ENCODE measurements around the gene ARSG. TPM values are rescaled to one million over a fixed set of nuclear protein-coding genes. Genes with fewer than 3 reads are reported as not detected.

ARSG gene
- total RNA-seq, 1 experiment from 2014 or later = 2.1 TPM

DNA sequence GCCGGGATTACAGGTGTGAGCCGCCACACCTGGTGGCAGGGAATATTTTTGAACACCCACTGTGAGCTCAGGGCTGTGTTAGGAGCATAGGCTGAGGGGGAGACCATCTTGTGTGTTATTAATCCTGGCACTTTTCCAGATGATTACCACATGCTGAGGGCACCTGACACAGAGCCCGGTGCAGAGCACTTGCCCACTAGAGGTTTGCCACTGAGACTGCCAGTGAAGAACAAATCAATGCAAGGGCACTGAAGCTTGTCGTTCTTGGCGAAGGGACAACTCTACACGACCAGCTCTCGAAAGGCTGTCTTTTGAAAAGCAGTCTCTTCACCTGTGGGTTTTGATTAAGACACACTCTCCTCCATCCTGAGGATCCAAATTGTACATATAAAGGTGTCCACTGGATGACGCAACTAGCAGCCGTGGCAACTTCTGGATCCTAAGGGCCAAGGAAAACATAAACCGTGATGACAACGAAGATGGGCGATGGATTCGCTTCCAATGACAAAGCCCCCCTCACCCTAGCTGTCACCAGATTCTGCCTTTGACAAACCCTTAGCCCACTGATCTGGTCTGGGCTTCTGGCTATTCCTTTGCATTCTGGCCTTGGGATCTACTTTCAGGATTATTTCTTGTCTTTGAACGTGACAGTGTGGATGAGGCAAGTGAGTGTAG, 137.3 kb downstream of the ARSG start:
- DNase-seq (ENCODE audit: low spot score) = no peak

DNA sequence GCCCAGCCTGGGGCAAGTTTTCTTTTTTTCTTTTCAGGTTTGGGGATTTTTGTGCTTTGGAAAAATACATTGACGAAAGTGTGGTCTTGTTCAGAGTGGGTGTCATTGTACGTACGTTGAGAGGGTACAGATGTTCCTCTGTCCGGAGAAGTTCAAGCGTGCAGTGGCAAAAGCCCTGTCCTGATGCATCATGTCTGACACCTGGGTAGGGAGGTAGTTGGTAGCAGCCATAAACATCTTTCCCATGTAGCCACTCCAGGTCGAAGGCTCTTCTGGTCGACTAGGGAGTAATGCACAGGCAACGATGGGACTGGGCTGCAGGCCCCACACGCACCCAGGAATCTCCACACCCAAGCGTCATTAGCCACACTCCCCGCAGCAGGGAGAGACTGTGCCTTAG, 138.6 kb downstream of the ARSG start:
- DNase-seq (ENCODE audit: low spot score) = no peak

DNA sequence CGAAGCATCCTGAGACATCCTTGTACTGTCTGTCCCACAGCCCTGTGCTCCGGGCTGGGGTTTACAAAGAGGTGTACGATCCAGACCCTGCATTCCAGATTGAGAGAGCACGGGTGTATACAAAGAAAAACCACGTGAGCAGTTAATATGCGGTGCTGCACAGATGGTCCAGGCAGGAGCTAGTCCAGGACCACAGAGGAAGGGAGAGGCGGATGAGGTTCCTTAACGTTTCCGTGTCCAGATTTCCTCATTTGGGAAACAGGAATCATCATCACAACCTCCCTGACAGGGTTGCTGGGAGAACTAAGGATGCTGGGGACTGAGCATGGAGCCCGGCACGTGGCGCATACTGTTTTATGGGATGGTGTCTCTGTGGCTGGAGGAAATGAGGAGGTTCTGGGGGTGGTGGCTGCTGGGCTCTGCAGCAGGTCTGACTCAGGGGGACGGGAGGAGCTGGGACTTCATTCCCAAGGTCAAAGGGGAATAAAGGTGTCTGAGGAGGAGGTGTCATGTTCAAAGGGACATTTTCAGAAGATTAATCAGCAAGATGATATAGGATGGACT, 139.8 kb downstream of the ARSG start:
- DNase-seq (ENCODE audit: low spot score) = no peak

DNA sequence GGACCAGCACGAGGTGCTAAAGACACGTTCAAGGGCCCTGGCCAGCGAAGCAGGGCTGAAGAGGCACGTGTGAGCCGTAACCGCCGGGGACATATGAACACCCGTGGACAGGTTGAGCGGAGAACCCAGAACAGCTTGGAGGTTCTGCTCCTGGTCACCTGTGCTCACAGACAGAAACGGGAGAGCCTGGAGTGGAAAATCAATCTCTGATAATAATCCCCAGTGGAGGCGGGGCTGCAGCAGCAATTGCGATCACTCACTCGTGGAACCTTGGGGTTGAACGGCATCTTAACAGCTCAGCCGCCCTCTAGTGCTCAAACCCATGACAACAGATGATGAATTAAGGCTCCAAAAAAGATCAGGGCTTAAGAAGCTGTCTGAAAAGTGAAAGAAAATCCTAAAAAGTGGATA, 140.4 kb downstream of the ARSG start:
- DNase-seq (ENCODE audit: low spot score) = peak; percentile 48

DNA sequence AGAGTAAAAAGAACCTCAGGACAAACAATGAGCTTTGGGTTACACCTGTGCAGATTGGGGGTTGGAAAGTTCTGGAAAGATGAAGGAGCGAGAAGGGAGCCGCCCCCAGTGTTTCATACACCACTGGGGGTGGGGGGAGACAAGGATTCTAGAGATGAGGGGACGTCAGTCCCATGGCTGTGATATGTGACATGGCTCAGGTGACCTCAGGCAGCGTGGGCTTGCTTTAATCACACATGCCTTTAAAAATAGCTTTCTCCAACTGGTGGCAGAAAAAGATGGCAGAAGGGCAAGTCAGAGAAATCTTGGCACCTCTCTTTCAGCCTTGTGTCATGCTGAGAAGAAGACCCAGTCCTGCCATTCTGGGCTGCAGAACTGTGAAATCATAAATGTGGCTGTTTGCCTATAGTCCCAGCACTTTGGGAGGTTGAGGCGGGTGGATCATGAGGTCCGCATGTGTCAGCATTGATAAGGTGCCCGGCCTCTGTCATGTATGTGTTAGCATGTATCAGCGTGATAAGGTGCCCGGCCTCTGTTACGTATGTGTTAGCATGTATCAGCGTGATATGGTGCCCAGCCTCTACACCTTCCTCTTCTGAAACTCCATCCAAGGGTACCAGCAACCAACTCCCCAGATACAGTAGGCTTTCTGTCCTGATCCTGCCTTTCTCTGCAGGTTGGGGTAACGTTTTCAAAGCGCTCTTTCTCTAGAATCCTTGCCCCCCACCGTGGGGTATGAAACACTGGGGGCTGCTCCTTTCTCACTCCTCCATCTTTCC, 141.0 kb downstream of the ARSG start:
- DNase-seq (ENCODE audit: low spot score) = no peak

DNA sequence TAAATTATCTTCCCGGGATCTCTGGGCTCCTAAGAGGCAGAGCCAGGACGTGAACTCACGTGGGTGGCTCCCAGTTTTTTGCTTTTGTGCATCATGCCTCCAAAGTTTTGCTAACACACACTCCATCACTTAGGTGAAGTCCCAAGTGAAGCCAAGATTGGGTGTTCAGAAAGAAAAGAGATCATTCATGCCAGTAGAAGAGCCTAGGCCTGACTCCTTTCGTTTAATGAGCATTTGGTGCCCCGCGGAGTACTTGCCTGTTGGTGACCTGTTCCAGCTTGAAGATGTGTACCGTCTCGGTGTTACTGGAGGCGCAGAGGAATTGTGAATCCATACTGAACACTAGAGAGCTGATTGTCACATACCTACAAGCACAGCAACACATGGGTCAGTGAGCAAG, 141.9 kb downstream of the ARSG start:
- DNase-seq (ENCODE audit: low spot score) = no peak

DNA sequence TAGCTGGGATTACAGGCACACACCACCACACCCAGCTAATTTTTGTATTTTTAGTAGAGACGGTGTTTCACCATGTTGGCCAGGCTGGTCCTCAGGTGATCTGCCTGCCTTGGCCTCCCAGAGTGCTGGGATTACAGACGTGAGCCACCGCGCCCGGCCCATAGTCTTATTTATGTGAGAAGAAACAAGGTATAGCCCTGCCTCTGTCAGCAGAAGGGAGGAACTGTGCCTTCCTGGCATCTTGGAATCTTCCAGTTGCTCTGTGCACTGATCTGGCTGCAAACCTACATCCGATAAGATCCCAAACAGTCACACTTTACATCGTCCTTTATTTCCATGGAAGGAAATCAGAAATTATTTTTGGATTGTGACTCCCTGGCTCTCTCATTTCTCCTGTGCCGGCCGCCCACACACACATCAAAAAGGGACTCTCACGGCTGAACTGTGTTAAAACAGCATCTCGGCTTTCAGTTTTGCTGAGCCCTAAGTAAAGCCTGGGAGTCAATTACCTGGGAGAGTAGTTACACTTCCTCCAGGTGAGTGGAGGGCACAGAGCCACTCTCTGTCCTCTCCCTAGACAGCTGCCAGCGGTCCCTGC, 142.7 kb downstream of the ARSG start:
- no peak for DNase-seq (ENCODE audit: low spot score)

DNA sequence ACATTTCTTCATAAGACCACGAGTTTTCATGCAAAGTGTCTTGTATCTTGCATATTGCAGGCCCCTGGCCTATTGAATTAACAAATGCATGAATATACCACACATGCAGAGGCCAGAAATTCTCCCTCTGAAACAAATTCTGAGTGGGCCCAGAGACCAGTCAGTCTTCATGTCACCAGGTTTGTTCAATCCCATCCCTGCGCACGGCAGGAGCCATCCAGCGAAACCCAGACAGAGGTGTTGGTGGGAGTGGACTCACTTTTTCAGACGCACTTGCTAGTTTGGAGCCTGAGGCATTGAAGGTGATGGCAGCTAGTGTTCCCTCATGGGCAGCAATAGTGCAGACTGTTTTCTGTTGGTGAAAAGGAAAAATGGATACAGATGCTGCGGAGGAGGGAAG, 144.1 kb downstream of the ARSG start:
- no peak for DNase-seq (ENCODE audit: low spot score)

DNA sequence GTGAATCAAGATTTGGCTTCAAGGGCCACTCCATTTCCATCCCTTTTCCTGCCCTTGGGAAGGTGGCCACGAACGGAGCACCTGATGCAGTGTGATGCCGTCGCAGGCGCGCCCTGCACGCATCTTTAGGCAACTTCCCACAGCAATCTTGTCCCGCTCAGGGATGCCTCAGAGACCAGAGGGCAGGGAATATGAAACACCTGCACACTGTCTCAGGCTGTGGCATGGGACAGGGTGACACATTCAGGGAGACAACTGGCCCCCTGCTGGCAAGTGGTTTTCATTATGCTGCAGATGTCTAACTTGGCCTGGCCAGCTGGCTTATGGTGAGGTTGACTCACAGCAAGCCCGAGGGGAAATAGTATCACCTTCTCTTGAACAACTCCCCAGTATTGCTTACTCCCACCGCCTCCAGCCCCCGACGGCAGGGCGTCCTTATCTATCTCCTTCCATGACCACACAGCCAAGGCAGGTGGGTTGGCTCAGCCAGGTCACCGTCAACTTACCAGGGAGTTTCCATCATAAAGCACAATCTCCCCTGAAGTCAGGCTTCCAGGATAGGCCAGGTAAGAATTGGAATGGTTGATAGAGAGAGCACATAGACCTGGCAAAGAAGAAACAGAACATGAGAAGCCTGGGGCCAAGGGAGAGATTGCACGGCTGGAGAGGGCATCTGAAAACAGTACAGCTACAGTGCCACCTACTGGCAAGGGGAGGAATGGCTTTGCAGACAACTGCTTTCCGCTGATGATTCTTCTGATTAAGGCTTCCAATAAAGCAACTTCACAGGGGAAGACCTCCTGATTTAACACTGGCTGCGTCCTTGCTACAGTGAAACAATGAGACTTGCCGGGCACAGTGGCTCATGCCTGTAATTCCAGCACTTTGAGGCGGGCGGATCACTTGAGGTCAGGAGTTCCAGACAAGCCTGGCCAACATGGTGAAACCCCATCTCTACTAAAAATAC, 144.9 kb downstream of the ARSG start:
- peak; percentile 90 for DNase-seq (ENCODE audit: low spot score)

DNA sequence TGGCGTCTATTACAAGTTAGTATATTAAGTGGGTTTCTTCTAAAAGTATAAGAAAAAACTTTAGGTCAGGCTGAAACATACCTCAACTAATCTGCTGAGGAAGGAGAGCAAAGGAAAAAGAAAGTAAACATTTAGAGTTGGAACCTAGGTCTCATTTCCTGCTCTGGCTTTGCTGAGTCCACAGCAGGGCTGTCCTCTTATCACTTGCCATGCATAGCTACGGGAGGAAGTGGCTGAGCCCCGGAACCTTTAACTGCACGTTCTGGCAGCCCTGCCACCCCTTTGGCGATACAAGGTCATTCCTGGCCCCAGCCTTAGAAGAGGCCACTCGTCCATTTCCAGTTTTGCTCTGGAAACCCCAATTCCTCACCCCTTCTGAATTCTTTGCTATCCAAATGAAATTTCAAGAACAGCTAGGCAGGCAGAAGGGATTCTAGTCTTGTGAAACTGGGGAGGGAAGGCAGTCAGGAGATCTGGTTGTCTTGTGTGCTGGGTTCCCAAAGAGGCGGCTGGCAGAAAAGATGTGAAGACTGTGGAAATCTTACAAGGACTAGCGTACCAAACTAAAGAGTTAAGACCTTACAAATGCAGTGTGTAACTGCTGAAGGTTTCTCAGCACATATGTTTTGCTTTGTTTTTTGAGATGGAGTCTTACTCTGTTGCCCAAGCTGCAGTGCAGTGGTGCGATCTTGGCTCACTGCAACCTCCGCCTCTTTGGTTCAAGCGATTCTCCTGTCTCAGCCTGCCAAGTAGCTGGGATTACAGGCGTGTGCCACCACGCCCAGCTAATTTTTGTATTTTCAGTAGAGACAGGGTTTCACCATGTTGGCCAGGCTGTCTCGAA, 146.9 kb downstream of the ARSG start:
- DNase-seq (ENCODE audit: low spot score) = peak; percentile 63

DNA sequence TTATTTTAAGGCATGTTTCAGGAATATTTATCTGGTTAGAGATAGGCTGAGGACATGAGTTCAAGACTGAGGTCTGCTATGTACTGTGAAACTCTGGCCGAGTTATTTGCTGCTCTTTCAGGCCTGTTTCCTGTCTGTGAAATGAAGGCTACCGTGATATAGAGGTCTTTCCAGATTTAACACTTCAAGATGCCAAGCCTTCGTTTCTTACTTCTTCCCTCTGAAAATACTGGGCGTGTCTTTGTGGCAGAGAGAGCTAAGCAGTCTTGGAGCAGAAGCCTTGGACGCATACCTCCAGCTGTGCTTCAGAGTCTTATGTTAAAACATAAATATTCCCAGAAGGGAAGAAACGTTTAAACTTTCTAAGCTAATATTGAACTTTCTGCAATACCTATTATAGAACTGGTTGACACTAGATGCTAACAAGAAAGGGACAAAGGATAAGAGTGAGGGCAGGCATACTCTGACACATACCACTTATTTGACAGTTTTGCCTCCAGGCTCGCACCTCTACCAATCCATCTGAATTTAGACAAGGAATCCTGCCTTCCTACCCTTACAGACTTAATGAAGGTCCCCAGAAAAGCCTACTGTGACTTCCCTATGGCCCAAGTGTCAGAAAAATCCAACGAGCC, 148.5 kb downstream of the ARSG start:
- DNase-seq (ENCODE audit: low spot score) = no peak

DNA sequence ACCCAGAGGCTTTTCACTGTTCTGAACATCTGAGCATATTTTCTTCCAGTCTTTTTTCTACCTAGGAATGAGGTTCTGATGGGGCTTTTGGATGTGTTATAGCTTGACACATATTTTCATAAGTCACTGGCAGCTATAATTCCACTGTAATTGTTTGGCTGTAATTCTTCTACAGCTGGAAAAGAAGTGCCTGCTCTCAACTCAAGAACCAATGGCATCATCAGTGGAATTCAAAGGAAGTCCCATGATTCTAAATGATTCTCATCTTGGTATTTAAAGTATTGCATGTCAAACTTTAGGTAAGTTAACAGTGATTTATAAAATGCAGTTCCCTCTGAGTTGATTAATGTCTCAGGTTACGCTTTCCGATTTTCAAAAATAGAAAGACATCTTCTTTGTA, 149.2 kb downstream of the ARSG start:
- no peak for DNase-seq (ENCODE audit: low spot score)

DNA sequence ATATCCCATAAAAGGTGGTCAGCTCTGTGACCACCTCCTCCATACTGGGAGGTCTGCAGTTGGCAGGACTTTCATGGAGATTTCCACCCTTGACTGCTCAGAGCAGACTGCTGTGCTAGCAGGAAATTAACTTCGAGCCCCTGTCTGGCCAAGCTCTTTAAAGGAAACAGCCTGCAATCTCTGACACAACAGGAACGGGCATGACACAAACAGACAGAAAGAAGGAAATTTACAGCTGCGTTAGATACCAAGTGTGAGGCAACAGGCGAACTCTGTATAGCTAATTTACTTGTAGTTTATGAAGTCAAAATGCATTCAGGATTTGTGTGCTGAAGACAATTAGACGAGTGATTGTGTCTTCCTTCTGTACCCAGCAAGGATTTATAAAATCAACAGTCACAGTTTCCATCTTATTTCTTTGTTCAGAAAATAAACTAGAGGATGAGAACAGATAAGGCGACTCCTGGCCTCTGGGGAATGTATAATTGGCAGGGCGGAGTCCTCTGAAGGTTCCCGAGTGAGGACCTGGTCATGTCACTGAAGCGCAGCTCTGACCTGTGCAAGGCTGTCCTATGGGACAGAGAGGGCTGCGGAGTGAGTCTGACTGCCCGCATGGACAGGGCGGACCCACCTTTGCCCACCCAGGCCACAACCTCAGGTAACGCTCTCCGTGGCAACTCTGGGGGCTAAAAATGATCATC, 149.9 kb downstream of the ARSG start:
- no peak for DNase-seq (ENCODE audit: low spot score)

DNA sequence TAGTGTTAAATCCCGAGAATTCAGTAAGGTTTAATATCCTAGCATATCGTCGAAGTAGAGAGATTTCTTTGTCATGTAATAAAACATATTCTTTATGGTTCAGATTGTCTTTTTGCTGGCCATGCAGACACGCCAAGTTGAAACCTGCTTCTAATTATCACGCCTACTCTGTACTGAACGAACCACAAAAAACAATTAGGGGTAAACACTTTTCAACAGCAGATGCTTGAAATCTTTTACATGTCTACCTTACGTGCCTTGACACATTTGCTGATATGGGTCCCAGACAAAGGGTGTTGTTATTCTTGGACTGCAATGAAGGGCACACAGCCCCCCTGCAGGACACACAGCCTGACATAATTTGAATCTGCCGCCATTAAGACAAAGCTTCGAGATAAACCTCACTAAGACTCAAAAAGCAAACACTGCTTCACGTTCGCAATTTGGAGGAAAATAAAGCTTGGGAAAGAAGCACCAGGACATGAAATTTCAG, 152.7 kb downstream of the ARSG start:
- DNase-seq (ENCODE audit: low spot score) = no peak

DNA sequence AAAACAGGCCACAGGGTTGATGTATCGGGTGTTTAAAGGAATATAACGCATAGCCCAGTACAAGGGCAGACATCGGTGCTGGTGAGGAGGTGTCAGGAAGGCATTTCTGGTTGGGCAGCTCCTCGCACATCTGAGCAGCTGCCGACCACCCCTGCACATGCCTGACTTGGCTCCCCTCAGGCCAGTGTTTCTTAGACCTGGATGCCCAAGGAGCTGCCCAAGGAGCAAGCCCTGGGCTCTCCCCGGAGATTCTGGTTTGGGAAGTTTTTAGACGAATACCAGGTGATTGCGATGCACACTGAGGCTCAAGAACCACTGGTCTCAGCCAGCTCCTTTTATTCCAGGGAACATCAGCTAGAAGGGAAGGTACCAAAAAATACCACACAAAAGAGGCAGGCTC, 154.4 kb downstream of the ARSG start:
- DNase-seq (ENCODE audit: low spot score) = no peak

DNA sequence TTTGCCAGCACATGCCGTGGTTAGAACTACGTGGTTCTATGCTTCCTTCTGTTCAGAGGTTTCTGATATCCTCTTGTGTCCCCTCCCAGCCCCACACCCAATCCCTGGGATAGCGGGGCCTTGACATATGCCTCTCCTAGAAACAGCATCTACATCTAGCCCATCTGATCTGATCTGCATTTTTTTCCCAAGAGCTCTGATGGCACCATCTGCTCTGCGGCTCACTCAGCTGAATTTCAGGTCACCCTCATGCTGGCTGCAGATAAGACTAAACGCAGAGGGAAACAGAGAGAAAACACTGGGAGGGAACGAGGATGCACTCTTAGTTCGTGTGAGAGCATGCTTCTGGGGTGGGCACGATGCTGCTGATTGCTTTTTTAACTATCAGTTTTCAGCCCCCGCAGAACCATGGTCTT, 155.3 kb downstream of the ARSG start:
- no peak for DNase-seq (ENCODE audit: low spot score)

DNA sequence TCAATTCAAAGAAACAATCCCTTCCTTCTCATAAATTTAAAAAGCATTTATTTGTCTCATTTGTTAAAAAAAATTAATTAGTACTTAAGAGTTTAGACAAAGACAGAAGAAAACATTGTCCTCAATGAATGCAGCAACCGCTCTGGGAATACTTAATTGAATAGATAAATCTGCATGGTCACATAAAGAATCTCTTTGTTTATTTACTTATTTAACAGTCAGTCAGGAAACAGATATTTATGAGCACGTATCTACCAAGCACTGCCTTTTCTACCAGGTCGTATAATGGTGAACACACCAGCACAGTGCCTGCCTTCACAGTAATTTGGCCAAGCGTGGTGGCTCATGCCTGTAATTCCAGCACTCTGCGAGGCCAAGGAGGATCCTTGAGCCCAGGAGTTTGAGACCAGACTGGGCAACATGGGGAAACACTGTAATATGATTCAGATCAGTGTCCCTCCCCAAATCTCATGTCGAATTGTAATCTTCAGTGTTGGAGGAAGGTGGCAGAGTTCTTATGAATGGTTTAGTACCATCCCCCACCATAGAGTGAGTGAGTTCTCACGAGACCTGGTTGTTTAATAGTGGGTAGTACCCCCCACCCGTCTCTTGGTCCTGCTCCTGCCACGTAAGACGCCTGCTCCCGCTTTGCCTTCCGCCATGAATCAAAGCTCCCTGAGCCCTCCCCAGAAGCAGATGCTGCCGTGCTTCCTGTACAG, 157.9 kb downstream of the ARSG start:
- no peak for DNase-seq (ENCODE audit: low spot score)

DNA sequence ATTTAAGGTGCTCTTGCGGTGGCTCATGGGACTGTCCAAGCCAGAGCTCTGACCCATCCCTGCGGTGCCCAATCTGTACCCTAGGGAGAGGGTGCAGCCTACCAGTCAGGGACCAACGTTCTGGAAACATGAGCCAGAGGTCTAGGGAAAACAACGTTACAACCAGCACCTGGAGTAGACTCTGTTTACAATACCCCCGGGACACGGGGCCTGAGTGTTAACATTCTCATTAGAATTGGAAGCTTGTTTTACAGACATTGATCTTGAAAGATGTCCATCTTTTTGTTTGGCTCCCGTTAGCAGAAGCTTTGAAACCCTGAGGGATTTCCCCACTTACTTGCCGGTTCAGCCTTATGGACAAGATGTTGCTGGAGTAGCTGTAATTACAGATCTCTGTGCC, 159.1 kb downstream of the ARSG start:
- no peak for DNase-seq (ENCODE audit: low spot score)
